HG03520 (cell line): ENCODE data around the gene NPC1.
A peak's percentile ranks its signal among the peaks of the same experiment; 100 is the strongest.
"Not testable (repeated sequence)": the region's sequence is repeated elsewhere in the genome, so short reads cannot be mapped to it uniquely, and the experiment has no call there.

Source experiments
- ATAC-seq: cut with Tn5 transposase; IDR thresholded peaks from one replicate; pipeline ENCODE4 v1.9.1; 2021; ENCODE audit warnings: mild to moderate bottlenecking, moderate library complexity; ENCODE audit not compliant: unreplicated experiment

Gene NPC1

DNA sequence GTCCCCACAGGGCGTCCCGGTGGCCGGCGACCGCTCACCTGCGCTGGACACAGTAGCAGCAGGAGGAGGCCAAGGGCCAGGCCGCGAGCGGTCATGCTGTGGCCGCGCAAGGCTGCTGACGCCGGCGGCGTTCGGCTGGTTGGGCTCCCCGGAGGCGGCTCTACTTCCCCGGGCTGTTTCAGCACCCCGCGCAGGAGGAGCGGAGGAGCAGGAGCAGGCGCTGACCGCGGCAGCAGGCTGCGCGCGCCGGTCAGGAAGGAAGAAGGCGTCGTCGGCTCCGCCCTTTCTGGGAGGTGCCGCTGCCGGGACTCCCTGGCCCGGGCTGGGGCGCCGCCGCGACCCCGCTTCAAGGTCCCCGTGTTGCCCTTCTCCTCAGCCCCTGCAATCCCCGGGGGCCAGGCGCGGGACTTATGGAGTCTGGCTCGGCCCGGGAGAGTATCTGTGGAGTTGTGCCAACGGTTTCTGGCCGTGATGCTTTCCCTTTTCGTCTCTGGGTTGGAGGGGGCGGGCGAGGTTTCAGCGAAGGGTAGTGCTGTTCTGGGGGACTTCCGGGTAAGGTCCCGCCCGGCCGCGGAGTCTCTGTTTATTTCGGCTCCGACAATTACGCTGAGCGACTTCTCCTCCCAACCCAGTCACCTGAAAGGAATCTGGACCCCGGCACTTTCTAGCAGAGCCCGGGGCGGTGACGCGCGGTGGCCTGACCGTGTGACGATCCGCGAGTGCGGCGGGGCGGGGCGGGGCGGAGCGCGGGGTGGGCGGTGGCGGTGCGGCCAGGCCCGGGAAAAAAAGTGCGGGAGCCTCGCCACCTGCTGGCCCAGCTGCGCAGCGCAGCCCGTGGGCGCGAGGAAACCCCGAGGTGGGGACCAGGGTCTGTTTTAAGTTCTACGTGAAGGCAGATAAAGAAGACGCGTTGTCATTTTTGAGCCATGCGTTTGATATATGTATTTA lies at the start of gene NPC1:
Gene NPC1, minus strand, starts transcription at position 258 of the 948 bp plus-strand sequence. Its CDS starts 163 bp downstream, at position 95.
- ATAC-seq: peak; percentile 86

DNA sequence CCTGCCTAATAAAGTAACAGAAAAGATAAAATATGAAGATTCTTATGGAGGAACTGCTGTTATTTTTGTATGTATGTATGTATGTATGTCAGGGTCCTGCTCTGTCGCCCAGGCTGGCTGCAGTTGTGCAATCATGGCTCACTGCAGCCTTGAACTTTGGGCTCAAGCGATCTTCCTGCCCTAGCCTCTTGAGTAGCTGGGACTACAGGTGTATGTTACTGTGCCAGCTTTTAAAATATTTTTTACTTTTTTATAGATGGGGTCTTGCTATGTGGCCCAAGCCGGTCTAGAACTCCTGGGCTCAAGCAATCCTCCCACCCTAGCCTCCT lies 49.7 kb upstream of the NPC1 start:
- ATAC-seq: no peak

DNA sequence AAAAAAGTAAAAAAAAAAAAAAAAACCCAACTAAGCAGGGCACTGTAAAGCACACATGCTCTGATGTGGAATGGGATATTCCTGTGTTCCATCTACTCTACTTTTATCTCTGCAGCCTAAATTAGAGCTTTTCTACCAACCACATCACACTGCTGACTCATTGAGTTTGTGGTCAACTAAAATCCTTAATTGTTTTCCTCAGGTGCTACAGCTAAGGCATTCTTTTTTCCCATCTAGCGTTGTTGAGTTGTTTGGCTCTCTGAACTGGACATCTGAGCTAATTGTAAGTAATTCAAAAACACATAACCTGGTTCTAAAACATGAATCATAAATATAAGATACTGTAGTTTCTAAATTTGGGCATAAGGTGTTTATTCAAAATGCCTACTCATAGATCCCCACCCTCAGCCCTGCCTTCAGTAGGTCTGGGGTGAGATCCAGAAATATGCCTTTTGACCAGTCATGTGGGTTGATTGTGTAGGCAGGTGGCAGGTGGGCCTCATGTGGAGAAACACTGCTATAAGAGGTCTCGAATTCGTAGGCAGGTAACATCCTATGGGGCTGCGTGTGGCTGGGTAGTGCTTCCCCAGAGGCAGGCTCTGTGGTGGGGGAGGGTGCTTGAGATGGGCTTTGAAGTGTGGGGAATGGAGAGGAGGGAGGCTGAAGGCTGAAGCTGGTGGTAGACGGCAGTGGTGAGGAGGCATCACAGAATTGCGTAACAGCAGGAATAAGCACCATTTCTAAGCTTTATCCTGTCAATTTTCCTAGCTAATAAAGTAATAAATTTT lies 49.2 kb upstream of the NPC1 start:
- no peak for ATAC-seq

DNA sequence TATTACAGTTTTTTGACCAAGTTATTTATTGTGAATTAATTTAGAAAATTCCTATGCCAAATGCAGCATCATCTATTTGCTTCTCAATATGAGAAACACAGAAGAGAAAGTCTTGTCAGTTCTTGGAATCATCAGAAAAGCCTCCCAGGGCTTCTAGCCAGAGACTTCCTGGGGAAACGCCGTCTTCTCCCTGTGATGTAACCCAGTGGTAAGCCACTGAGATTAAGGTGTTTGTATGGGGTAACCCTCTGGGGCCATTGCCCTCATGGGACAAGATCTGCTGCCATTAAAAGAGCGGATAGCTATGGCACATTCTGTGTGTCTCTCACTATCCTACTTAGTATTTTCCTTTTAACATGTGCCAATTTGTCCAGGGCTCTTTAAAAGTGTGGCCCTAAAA lies 48.4 kb upstream of the NPC1 start:
- ATAC-seq: no peak

DNA sequence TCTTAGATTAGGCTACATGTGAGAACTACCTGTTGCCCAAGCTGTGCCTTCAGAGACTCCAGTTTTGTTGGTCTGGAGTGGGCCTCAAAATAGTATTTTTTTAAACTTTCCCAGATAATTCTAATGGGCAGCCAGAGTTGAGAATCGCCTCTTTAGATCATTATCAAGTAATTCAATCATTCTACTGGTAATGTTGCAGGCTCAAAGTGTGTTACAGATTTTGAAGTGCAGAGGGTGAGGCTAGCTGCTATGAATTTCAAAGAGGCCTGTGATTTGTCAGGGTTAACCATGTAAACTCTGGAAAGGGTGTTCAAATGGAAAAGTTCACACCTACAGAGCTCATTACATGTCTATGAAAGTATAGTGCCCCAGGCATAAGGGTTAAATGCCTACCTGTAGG lies 46.3 kb upstream of the NPC1 start:
- no peak for ATAC-seq

DNA sequence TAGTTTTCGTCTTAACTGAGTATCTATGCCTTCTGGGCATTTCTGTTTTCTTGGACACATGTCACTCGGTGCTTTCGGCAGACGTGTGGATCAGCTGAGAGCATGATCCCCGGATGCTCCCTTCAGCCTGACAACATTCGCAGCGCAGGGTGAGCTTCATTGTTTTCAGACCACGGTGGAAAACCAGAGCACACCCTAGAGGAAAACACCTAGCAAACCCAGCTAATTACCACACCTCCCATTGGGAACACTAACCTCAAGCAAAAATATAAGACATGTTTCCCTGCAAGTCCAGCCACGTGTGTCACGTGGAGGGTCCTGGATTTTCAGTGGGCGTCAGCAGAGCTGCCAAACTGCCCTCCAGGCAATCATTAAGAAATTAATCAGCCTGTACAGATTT lies 45.4 kb upstream of the NPC1 start:
- ATAC-seq: no peak

DNA sequence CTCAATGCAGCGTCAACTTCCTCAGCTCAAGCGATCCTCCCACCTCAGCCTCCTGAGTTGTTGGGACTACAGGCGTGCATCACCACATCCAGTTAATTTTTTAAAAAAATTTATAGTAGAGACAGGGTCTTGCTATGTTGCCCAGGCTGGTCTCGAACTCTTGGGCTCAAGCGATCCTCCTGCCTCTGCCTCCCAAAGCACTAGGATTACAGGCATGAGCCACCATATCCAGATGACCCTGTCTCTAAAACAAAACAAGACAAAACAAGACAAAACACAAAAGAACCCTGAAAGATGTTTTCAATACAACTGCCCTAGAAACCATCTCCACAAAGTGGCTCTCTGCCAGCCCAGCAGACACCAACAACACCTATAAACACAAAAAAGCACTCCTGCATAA lies 45.0 kb upstream of the NPC1 start:
- ATAC-seq: no peak

DNA sequence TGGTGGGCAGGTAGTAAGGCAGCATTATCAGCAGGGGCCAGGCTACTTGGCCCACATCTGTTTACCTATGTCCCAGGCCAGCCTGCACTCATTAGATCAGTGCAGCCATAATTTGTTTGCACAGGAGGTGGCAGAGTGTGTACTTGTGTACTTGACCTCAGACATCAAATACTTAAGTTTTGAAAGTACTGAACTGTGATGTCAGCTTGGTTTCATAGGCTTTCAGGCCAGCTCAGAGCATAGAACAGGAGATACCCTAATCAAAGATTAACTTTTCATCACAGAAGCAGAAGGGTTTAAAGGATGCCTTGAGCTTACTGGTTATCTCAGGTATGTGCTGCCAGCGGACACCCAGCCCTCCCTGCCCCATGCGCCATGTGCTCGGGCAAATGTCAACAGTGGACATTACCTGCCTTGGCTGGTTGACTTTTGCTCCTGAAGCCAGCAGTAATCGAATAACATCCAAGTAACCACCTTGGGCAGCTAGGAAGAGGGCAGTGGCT lies 43.2 kb upstream of the NPC1 start:
- ATAC-seq: peak; percentile 87

DNA sequence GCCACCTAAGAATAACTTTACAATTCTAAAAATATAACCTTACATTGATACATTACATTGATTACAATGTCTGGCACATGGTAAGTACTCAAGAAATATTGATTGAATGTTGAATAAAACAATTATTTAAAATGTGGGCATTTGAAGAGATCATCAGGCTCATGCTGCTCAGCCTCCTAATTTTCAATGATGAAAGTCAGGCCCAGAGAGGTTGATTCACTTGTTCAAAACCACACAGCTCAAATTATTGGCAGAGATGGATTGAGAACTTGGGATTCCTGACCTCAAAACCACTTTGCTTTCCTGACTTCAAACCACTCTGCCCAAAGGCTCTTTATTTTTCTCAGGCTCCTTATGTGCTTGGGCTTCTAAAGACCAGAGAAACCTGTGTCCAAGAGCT lies 41.7 kb upstream of the NPC1 start:
- ATAC-seq: no peak

DNA sequence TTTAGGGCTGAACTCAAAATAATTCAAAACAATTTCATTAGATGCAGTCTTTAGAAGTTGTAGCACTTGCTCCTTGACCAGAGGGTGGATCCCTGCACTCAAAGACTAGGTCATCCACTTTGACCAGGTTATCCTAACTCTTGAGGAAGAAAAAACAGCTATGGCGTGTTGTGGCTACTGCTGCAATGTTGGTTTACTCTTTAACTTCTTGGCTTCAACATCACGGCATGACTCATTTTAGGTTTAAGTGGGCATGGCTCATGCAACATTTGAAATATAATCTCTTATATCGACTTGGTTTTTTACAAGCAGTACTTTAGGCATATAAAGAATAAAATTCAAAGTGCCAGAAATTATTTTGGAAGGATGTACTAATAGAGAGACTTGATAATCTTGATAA lies 41.0 kb upstream of the NPC1 start:
- ATAC-seq: no peak

DNA sequence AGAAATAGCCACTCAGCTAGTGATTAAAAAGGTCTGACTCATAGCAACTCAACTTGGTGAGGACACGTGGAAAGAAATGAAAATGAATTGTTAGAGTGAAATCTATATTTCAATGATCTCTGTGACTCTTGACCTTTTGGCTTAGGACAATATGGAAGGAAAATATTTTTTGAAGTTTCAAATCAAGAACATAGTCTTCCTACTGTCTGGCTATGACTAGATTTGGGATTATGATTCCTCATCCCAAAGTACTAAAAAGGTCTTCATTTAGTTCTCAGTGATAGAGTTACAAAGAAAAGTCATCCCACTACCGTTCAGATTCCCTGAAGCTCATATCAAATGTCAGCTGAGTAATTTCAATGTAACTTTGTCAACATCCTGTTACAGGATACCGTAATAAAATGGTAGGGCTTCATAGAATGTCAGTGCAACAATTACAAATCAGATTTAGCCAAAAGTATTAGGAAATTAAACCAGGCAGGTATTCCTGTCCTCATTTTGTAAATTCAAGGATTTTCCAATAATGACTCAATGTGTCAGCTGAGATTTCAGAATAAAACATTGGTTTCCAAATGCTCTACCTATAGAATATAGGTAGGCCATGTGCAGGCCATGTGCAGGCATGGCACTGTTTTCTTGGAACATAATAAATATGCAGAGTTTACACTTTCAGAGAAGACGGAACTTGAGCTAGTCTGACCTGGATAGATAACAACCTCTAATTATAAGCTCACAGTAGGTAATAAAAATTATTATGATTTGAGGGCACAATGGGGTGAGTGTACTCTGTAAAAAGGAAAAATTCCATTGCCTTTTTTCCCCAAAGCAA lies 40.4 kb upstream of the NPC1 start:
- ATAC-seq: no peak

DNA sequence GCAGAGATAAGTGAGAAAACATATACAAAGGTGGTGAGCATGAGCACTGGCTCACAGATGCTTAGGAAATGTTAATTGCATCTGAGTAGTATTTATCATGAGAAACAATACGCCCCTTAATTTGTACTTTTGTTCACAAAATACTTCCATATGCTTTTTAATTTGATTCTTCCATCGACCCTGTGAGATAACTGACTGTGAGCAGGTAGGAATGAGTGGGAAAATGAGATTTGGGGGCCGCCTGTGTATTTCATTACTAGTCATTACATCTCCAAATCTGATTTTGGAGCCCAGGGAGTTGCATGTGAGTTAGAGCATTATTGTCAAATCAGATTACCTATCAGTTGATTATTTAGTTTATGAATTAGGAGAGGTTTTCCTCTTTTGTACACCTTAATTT lies 36.7 kb upstream of the NPC1 start:
- no peak for ATAC-seq

DNA sequence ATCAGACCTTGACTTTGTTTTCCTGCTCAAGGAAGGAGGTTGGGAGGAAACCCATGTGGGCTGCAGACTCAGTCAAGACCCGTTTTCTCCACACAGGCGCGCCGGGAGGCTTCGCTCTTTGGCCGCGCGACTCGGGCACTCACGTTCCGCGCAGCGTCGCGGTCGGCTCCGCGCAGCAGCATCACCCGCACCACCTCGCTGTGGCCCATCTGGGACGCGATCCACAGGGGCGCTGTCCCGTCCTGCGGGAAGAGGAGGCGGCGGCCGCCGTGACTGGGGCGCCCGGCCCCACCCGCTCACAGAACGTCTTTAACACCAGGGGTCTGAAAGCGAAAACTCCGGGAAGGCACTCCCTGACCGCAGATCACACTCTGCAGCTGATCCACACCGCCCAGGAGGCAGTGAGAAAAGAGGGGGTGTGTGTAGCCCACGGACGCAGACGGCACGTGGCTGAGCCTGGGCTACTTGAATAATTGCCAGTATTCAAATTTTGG lies 33.1 kb upstream of the NPC1 start:
- no peak for ATAC-seq

DNA sequence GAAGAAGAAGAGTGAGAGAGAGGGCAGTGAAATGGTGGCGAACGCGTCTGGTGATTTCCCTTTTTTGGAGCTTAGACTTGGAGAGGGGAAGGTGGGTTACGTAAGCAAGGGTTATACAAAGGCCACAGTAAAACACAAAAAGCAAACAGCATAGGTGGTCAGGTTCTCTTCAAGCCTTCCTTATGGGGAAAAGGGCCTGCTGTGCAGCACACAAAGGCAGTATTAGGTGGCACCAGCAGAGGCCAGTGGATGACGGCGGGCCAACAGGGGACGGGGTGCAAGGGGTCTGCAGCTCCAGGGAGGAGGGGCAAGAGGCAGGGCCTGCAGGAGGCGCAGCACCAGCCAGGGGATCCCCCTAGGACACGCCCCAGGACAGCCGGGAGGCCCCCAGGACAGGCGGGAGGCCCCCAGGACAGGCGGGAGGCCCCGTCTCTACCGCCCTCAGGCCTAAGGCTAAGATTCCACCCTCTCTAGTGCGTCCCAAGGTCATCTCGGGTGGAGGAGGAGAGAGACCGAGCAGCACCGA lies 32.6 kb upstream of the NPC1 start:
- no peak for ATAC-seq

DNA sequence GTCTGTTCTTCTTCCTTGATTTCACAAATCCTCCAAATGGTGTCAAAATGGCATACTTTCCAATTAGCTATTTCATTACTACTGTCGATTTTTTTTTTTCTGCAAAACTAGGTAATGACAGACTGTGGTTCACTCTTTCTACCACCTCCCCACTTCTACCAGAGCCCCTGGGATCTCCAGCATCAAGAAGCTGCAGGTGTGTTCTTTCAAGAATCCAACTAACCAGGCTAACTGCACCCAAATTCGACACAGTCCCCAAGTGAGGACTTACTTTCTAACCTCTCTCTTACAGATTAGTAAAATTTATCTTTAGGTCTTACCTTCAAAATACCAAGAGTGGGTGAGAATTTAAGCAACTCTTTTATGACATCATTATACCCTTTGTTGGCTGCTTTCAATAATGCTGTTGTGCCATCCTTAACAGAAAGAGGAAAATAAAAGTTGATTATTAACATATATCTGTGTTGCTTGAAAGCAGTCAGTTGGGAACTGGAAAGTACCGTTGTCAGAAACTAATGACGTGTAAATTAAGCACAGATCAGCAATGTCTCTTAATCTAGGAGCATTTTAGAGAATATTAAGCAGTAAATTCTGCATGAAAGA lies 31.2 kb upstream of the NPC1 start:
- ATAC-seq: peak; percentile 37

DNA sequence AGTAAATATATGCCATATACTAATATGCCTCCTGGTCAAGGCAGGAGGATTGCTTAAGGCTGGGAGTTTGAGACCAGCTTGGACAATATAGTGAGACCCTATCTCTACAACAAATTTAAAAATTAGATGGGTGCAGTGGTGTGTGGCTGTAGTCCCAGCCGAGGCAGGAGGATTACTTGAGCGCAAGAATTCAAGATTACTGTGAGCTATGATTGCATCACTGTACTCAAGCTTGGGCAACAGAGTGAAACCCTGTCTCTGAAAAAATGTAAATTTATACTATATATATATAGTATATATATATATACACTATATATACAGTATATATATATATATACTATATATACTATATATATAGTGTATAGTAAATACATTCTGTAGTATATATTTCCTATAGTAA lies 30.0 kb upstream of the NPC1 start:
- no peak for ATAC-seq

DNA sequence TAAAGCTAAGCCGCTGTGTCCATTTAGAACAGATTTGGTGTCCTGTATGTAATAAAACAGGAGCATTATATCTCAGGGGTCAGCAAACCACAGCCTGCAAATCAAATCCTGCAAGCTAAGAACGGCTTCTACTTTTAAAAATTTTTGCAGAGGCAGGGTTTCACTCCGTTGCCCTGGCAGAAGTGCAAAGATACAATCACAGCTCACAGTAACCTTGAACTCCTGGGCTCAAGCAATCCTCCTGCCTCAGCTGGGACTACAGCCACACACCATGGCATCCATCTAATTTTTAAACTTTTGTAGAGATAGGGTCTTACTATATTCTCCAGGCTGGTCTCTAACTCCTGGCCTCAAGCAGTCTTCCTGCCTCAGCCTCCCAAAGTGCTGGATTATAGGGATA lies 28.6 kb upstream of the NPC1 start:
- ATAC-seq: no peak

DNA sequence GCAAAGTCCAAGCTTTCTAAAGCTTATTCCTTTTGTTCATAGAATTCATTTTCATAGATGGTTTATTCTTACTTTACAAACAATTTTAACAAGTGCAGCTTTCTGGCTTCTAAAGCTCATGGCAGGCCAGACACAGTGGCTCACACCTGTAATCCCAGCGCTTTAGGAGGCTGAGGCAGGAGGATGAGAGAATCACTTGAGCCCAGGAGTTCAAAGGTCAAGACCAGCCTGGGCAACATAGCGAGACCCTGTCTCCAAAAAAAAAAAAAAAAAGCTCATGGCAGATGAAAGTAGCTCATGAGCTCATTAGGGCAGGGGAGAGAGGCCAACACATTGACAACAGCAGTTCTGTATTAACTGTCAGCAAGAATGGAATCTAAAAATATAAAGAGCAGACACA lies 28.1 kb upstream of the NPC1 start:
- no peak for ATAC-seq

DNA sequence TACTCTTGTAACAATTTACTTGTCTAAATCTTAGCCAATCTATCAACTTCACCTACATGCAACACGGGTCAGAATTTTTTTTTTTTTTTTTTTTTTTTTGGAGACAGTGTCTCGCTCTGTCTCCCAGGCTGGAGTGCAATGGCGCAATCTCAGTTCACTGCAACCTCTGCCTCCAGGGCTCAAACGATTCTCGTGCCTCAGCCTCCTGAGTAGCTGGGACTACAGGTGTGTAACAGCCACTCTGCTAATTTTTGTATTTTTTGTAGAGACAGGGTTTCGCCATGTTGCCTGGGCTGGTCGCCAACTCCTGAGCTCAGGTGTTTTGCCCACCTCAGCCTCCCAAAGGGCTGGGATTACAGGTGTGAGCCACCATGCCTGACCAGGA lies 26.8 kb upstream of the NPC1 start:
- not testable (repeated sequence) for ATAC-seq

DNA sequence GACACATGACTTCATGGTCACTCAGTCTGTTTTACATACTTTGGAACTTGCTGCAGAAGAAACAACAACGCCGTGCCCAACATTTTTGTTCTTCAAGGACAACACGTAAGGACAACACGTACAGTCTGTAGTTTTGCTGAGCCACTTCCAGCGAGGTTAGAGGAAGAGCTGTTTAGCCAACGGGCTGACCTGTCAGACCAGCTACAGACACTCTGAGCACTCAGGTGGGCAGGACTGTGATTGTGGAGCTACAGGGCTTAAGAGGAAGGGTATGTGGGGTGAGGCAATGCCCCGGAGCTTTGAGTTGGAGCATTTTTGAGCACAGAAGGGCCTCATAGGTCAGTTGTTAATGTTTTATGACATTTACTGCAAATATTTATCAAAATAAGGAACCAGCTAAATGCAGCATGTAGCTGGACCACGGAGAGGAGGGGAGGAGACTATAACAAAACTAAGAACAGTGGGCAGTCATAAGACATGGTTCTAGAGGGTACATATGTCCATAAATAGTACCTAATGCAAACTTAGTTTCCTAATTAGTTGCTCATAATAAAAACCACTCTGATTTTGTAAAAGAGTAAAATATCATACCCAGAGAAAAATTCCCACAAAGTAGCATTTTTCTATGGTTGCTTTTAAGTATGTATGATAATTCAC lies 26.3 kb upstream of the NPC1 start:
- ATAC-seq: no peak
